SK-N-SH treated with all-trans-retinoic acid at 6 μM for 48 hours (cell line): ENCODE measurements around the gene MED20.

Experiments
- ATAC-seq: fragments of 200-7000 bp; cut with Tn5 transposase; 3 replicates; pipeline ENCODE4 v1.9.1; 2020; ENCODE audit warnings: mild to moderate bottlenecking, moderate library complexity
- ARNTL ChIP-seq: fragments of 450-650 bp; formaldehyde crosslinking; IDR thresholded peaks from 2 replicates; pipeline ENCODE4 v1.5.0; 2020; ENCODE audit warnings: low read depth, mild to moderate bottlenecking, moderate library complexity, borderline replicate concordance
- BACH2 ChIP-seq: fragments of 250-450 bp; sonication (Bioruptor Pico); IDR thresholded peaks from 2 replicates; pipeline ENCODE4 v1.9.0; 2021; ENCODE audit warnings: mild to moderate bottlenecking, borderline replicate concordance
- CREB5 ChIP-seq: fragments of 250-450 bp; sonication (Bioruptor Pico); IDR thresholded peaks from 2 replicates; pipeline ENCODE4 v1.5.1; 2020; ENCODE audit warnings: low read depth, mild to moderate bottlenecking, moderate library complexity
- CSDC2 ChIP-seq: fragments of 250-450 bp; sonication (Bioruptor Pico); IDR thresholded peaks from 2 replicates; pipeline ENCODE4 v1.5.0; 2020; ENCODE audit warnings: mild to moderate bottlenecking, moderate library complexity
- ESRRG ChIP-seq: fragments of 250-450 bp; sonication (Bioruptor Pico); IDR thresholded peaks from 2 replicates; pipeline ENCODE4 v1.6.1; 2021; ENCODE audit warnings: mild to moderate bottlenecking
- GLIS3 ChIP-seq: fragments of 250-450 bp; sonication (Bioruptor Pico); IDR thresholded peaks from 2 replicates; pipeline ENCODE4 v1.5.0; 2020; ENCODE audit warnings: mild to moderate bottlenecking, moderate library complexity
- ISL1 ChIP-seq: fragments of 250-450 bp; sonication (Bioruptor Pico); IDR thresholded peaks from 2 replicates; pipeline ENCODE4 v2.1.2; 2022; ENCODE audit warnings: mild to moderate bottlenecking, moderate library complexity
- OSR1 ChIP-seq: fragments of 250-450 bp; sonication (Bioruptor Pico); IDR thresholded peaks from 2 replicates; pipeline ENCODE4 v1.8.0; 2022; ENCODE audit warnings: moderate library complexity, mild to moderate bottlenecking, inconsistent platforms
- PATZ1 ChIP-seq: fragments of 250-450 bp; sonication (Bioruptor Pico); IDR thresholded peaks from 2 replicates; pipeline ENCODE4 v1.8.0; 2020; ENCODE audit warnings: mild to moderate bottlenecking, moderate library complexity, borderline replicate concordance
- PPARA ChIP-seq: fragments of 250-450 bp; sonication (Bioruptor Pico); IDR thresholded peaks from 2 replicates; pipeline ENCODE4 v1.5.0; 2020; ENCODE audit warnings: mild to moderate bottlenecking, borderline replicate concordance
- RARB ChIP-seq: fragments of 250-450 bp; sonication (Bioruptor Pico); IDR thresholded peaks from 2 replicates; pipeline ENCODE4 v1.8.0; 2021; ENCODE audit warnings: mild to moderate bottlenecking, moderate library complexity
- SNAI2 ChIP-seq: fragments of 250-450 bp; sonication (Bioruptor Pico); IDR thresholded peaks from 2 replicates; pipeline ENCODE4 v1.5.0; 2020; ENCODE audit warnings: mild to moderate bottlenecking, moderate library complexity
- TCF4 ChIP-seq: fragments of 250-450 bp; sonication (Bioruptor Pico); IDR thresholded peaks from 2 replicates; pipeline ENCODE4 v1.8.0; 2021; ENCODE audit warnings: mild to moderate bottlenecking, moderate library complexity, borderline replicate concordance
- TOX ChIP-seq: fragments of 250-450 bp; sonication (Bioruptor Pico); IDR thresholded peaks from 2 replicates; pipeline ENCODE4 v1.8.0; 2021; ENCODE audit warnings: mild to moderate bottlenecking, moderate library complexity, borderline replicate concordance
- ZC3H10 ChIP-seq: fragments of 250-450 bp; sonication (Bioruptor Pico); IDR thresholded peaks from 2 replicates; pipeline ENCODE4 v1.5.1; 2021; ENCODE audit warnings: mild to moderate bottlenecking, moderate library complexity
- ZFP3 ChIP-seq: fragments of 250-450 bp; sonication (Bioruptor Pico); IDR thresholded peaks from 2 replicates; pipeline ENCODE4 v1.5.0; 2020; ENCODE audit warnings: mild to moderate bottlenecking, moderate library complexity
- ZFP30 ChIP-seq: fragments of 450-650 bp; formaldehyde crosslinking; IDR thresholded peaks from 2 replicates; pipeline ENCODE4 v1.5.0; 2022; ENCODE audit warnings: mild to moderate bottlenecking, moderate library complexity
- ZNF565 ChIP-seq: fragments of 450-650 bp; formaldehyde crosslinking; conservative IDR thresholded peaks from 2 replicates; pipeline ENCODE4 v1.5.0; 2020; ENCODE audit warnings: low read depth, mild to moderate bottlenecking, moderate library complexity
- ZNF70 ChIP-seq: fragments of 450-650 bp; formaldehyde crosslinking; IDR thresholded peaks from 2 replicates; pipeline ENCODE4 v1.5.0; 2020; ENCODE audit warnings: mild to moderate bottlenecking, moderate library complexity
- TF ChIP-seq, protein P1 (sequence below): fragments of 250-450 bp; sonication (Bioruptor Pico); IDR thresholded peaks from 2 replicates; pipeline ENCODE4 v1.5.0; 2020; ENCODE audit warnings: mild to moderate bottlenecking, moderate library complexity
- TF ChIP-seq, protein P2 (sequence below): fragments of 250-450 bp; sonication (Bioruptor Pico); IDR thresholded peaks from 2 replicates; pipeline ENCODE4 v1.8.0; 2021; ENCODE audit warnings: low read depth, mild to moderate bottlenecking, moderate library complexity, borderline replicate concordance
- TF ChIP-seq, protein P3 (sequence below): fragments of 250-450 bp; sonication (Bioruptor Pico); IDR thresholded peaks from 2 replicates; pipeline ENCODE4 v1.5.1; 2021; ENCODE audit warnings: mild to moderate bottlenecking, moderate library complexity

Gene MED20

GRCh38 chr6:41884957-41885356, 36.0 kb downstream of the MED20 start:
- no peak for ATAC-seq
- TF ChIP-seq, protein P1, sequence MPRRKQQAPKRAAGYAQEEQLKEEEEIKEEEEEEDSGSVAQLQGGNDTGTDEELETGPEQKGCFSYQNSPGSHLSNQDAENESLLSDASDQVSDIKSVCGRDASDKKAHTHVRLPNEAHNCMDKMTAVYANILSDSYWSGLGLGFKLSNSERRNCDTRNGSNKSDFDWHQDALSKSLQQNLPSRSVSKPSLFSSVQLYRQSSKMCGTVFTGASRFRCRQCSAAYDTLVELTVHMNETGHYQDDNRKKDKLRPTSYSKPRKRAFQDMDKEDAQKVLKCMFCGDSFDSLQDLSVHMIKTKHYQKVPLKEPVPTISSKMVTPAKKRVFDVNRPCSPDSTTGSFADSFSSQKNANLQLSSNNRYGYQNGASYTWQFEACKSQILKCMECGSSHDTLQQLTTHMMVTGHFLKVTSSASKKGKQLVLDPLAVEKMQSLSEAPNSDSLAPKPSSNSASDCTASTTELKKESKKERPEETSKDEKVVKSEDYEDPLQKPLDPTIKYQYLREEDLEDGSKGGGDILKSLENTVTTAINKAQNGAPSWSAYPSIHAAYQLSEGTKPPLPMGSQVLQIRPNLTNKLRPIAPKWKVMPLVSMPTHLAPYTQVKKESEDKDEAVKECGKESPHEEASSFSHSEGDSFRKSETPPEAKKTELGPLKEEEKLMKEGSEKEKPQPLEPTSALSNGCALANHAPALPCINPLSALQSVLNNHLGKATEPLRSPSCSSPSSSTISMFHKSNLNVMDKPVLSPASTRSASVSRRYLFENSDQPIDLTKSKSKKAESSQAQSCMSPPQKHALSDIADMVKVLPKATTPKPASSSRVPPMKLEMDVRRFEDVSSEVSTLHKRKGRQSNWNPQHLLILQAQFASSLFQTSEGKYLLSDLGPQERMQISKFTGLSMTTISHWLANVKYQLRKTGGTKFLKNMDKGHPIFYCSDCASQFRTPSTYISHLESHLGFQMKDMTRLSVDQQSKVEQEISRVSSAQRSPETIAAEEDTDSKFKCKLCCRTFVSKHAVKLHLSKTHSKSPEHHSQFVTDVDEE = no peak
- TF ChIP-seq SNAI2 (CRISPR knock-in tag) (no peak), ZFP30 (CRISPR knock-in tag) (no peak), ZC3H10 (CRISPR knock-in tag) (no peak), PPARA (CRISPR knock-in tag) (no peak), GLIS3 (CRISPR knock-in tag) (no peak), ARNTL (CRISPR knock-in tag) (no peak), OSR1 (no peak), ISL1 (CRISPR knock-in tag) (no peak), ZNF70 (CRISPR knock-in tag) (no peak), BACH2 (CRISPR knock-in tag) (no peak), TOX (CRISPR knock-in tag) (no peak), PATZ1 (CRISPR knock-in tag) (no peak)
- TF ChIP-seq, protein P2, sequence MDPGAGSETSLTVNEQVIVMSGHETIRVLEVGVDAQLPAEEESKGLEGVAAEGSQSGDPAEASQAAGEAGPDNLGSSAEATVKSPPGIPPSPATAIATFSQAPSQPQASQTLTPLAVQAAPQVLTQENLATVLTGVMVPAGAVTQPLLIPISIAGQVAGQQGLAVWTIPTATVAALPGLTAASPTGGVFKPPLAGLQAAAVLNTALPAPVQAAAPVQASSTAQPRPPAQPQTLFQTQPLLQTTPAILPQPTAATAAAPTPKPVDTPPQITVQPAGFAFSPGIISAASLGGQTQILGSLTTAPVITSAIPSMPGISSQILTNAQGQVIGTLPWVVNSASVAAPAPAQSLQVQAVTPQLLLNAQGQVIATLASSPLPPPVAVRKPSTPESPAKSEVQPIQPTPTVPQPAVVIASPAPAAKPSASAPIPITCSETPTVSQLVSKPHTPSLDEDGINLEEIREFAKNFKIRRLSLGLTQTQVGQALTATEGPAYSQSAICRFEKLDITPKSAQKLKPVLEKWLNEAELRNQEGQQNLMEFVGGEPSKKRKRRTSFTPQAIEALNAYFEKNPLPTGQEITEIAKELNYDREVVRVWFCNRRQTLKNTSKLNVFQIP = no peak
- TF ChIP-seq, protein P3, sequence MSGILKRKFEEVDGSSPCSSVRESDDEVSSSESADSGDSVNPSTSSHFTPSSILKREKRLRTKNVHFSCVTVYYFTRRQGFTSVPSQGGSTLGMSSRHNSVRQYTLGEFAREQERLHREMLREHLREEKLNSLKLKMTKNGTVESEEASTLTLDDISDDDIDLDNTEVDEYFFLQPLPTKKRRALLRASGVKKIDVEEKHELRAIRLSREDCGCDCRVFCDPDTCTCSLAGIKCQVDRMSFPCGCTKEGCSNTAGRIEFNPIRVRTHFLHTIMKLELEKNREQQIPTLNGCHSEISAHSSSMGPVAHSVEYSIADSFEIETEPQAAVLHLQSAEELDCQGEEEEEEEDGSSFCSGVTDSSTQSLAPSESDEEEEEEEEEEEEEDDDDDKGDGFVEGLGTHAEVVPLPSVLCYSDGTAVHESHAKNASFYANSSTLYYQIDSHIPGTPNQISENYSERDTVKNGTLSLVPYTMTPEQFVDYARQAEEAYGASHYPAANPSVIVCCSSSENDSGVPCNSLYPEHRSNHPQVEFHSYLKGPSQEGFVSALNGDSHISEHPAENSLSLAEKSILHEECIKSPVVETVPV (CRISPR knock-in tag) = no peak

GRCh38 chr6:41881506-41881905, 39.4 kb downstream of the MED20 start:
- TF ChIP-seq SNAI2 (CRISPR knock-in tag) = no peak
- no peak for TF ChIP-seq GLIS3 (CRISPR knock-in tag)
- no peak for TF ChIP-seq RARB (CRISPR knock-in tag)
- TF ChIP-seq PPARA (CRISPR knock-in tag) = no peak
- no peak for TF ChIP-seq BACH2 (CRISPR knock-in tag)
- no peak for TF ChIP-seq TOX (CRISPR knock-in tag)
- TF ChIP-seq ESRRG (CRISPR knock-in tag) = no peak
- TF ChIP-seq, protein P2 = no peak
- TF ChIP-seq CSDC2 (CRISPR knock-in tag) = no peak
- TF ChIP-seq, protein P3 (CRISPR knock-in tag) = no peak
- TF ChIP-seq OSR1 = no peak
- TF ChIP-seq TCF4 (CRISPR knock-in tag) = no peak
- ATAC-seq = no peak

GRCh38 chr6:41878961-41879405, 42.0 kb downstream of the MED20 start:
- ATAC-seq = no peak
- no peak for TF ChIP-seq ZNF70 (CRISPR knock-in tag)
- TF ChIP-seq ZNF565 (CRISPR knock-in tag) = no peak
- no peak for TF ChIP-seq ARNTL (CRISPR knock-in tag)
- no peak for TF ChIP-seq PATZ1 (CRISPR knock-in tag)
- no peak for TF ChIP-seq ZFP3
- no peak for TF ChIP-seq TCF4 (CRISPR knock-in tag)
- no peak for TF ChIP-seq RARB (CRISPR knock-in tag)
- no peak for TF ChIP-seq ESRRG (CRISPR knock-in tag)
- TF ChIP-seq ISL1 (CRISPR knock-in tag) = no peak
- TF ChIP-seq ZFP30 (CRISPR knock-in tag) = no peak
- TF ChIP-seq CREB5 = no peak
- no peak for TF ChIP-seq GLIS3 (CRISPR knock-in tag)
